ENCODE results near the gene MAP3K1. TPM values are rescaled to one million over a fixed set of nuclear protein-coding genes. Genes with fewer than 3 reads are reported as not detected.
A peak's percentile ranks its signal among the peaks of the same experiment; 100 is the strongest.

Gene MAP3K1
- total and polyA plus RNA-seq, 9 donors, result 11.9 to 20.6 (median 14.7) TPM

GRCh38 chr5:56840597-56840996, 25.2 kb downstream of the MAP3K1 start:
- Histone ChIP-seq H3K27me3 (ENCODE audit: control insufficient read depth, insufficient read depth, low read length) (no peaks in the 10 kb centered on the region), H3K9me3 (replicated peaks; ENCODE audit: control insufficient read depth, low read depth, low read length) (no peaks in the 10 kb centered on the region), H3K4me1 (ENCODE audit: control insufficient read depth, insufficient read depth, low read length) (peaks cover 8% of the 10 kb centered on the region), H3K27ac (ENCODE audit: low read length) (no peak overlapping the region), H3K4me3 (ENCODE audit: low read length) (no peak overlapping the region), H3K36me3 (ENCODE audit: control insufficient read depth, insufficient read depth, low read length) (no peaks in the 10 kb centered on the region)
- DNase-seq, result peak; percentile 32
- 80% methylated on average over 1 of the region's 7 CpGs for whole genome bisulfite sequencing (ENCODE audit: insufficient coverage)

DNA sequence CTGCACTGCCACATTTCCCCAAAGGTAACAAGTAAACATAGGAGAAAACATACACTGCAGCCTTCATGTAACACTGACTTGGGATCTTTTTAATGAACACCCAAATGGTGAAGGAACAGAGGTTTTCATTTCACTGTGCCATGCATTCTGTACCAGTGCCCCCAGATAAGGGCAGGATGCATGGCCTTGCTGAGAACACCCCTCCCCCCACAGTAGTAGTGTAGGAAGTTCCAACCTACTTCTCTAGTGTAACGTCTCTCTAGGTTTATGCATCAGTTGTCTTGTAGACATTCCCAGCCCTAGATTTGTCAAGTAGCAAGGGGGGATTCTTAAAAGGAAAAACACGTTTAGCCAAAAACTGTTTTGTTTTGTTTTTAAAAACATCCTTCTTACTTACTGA, 29.9 kb downstream of the MAP3K1 start:
- WGBS (ENCODE audit: insufficient coverage), result no CpG with 5 or more reads among the region's 2 CpGs
- Histone ChIP-seq H3K27me3 (ENCODE audit: control insufficient read depth, insufficient read depth, low read length) (no peaks in the 10 kb centered on the region), H3K36me3 (ENCODE audit: control insufficient read depth, insufficient read depth, low read length) (no peaks in the 10 kb centered on the region), H3K9me3 (replicated peaks; ENCODE audit: control insufficient read depth, low read depth, low read length) (no peaks in the 10 kb centered on the region), H3K27ac (ENCODE audit: low read length) (no peak overlapping the region), H3K4me3 (ENCODE audit: low read length) (no peak overlapping the region), H3K4me1 (ENCODE audit: control insufficient read depth, insufficient read depth, low read length) (peaks cover 2% of the 10 kb centered on the region)
- no peak for DNase-seq

- H3K27ac ChIP-seq (ENCODE audit: low read length), result no peak overlapping the region
- no peaks in the 10 kb centered on the region for H3K36me3 ChIP-seq (ENCODE audit: control insufficient read depth, insufficient read depth, low read length)
- no peaks in the 10 kb centered on the region for H3K4me1 ChIP-seq (ENCODE audit: control insufficient read depth, insufficient read depth, low read length)
- no peaks in the 10 kb centered on the region for H3K9me3 ChIP-seq (replicated peaks; ENCODE audit: control insufficient read depth, low read depth, low read length)
- H3K4me3 ChIP-seq (ENCODE audit: low read length), result no peak overlapping the region
- WGBS (ENCODE audit: insufficient coverage), result 100% methylated on average over 1 of the region's 3 CpGs
- no peaks in the 10 kb centered on the region for H3K27me3 ChIP-seq (ENCODE audit: control insufficient read depth, insufficient read depth, low read length)
- no peak for DNase-seq
Measured at GRCh38 chr5:56845904-56846480, 30.6 kb downstream of the MAP3K1 start.

DNA sequence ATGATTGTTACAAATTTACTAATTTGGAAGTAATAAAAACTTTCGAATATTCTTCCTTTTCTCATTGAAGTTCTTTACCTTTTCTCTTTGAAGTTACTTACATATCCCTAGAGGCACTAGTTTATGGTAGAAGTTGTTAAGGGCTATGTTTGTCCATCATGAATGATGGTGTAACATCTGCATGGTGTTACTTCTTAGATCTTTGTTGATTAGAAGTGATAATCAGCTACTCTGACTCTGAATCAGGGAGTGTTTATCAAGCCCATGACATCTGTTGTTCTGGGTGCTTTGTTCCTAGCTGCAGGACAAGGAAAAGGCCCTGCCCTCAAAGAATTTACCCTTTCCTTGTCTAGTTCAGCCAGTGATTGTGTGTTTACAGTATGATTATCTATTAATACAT, 32.9 kb downstream of the MAP3K1 start:
- WGBS (ENCODE audit: insufficient coverage), result no CpG with 5 or more reads among the region's 1 CpG
- H3K27ac ChIP-seq (ENCODE audit: low read length), result no peak overlapping the region

DNA sequence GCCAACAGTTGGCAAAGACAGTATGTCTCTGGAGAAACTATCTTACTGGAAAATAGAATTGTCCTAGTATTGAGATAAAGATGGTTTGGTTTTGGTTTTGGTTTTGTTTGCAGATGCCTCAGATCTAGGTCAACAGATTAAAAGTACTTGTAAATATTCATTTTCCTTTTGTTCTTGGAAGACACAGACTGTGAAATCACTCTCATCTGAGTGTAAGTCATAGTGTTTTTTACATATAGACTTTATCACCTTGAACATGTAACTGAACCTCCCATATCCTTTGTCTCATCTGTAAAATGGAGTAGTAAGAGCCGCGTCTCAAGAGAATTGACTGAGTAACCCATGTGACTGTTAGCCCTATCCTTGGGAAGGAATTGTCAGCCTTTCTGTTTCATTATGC, 34.3 kb downstream of the MAP3K1 start:
- peaks cover 4% of the 10 kb centered on the region for H3K4me1 ChIP-seq (ENCODE audit: control insufficient read depth, insufficient read depth, low read length)
- WGBS (ENCODE audit: insufficient coverage), result no CpG with 5 or more reads among the region's 2 CpGs
- H3K4me3 ChIP-seq (ENCODE audit: low read length), result no peak overlapping the region
- no peaks in the 10 kb centered on the region for H3K36me3 ChIP-seq (ENCODE audit: control insufficient read depth, insufficient read depth, low read length)
- DNase-seq, result no peak
- no peaks in the 10 kb centered on the region for H3K27me3 ChIP-seq (ENCODE audit: control insufficient read depth, insufficient read depth, low read length)
- no peak overlapping the region for H3K27ac ChIP-seq (ENCODE audit: low read length)
- no peaks in the 10 kb centered on the region for H3K9me3 ChIP-seq (replicated peaks; ENCODE audit: control insufficient read depth, low read depth, low read length)

More for the DNA sequence above, 32.9 kb downstream of the MAP3K1 start:
- Histone ChIP-seq H3K27me3 (ENCODE audit: control insufficient read depth, insufficient read depth, low read length) (no peaks in the 10 kb centered on the region), H3K4me1 (ENCODE audit: control insufficient read depth, insufficient read depth, low read length) (peaks cover 4% of the 10 kb centered on the region), H3K9me3 (replicated peaks; ENCODE audit: control insufficient read depth, low read depth, low read length) (no peaks in the 10 kb centered on the region), H3K36me3 (ENCODE audit: control insufficient read depth, insufficient read depth, low read length) (no peaks in the 10 kb centered on the region), H3K4me3 (ENCODE audit: low read length) (no peak overlapping the region)
- DNase-seq, result no peak

- no peak for DNase-seq
- WGBS (ENCODE audit: insufficient coverage), result no CpG with 5 or more reads among the region's 2 CpGs
- no peaks in the 10 kb centered on the region for H3K36me3 ChIP-seq (ENCODE audit: control insufficient read depth, insufficient read depth, low read length)
- no peak overlapping the region for H3K27ac ChIP-seq (ENCODE audit: low read length)
- peaks cover 5% of the 10 kb centered on the region for H3K4me1 ChIP-seq (ENCODE audit: control insufficient read depth, insufficient read depth, low read length)
- H3K27me3 ChIP-seq (ENCODE audit: control insufficient read depth, insufficient read depth, low read length), result no peaks in the 10 kb centered on the region
- no peak overlapping the region for H3K4me3 ChIP-seq (ENCODE audit: low read length)
- H3K9me3 ChIP-seq (replicated peaks; ENCODE audit: control insufficient read depth, low read depth, low read length), result no peaks in the 10 kb centered on the region
Measured at GRCh38 chr5:56850423-56850822, 35.1 kb downstream of the MAP3K1 start.

GRCh38 chr5:56851258-56851941, 36.1 kb downstream of the MAP3K1 start:
- H3K4me3 ChIP-seq (ENCODE audit: low read length), result no peak overlapping the region
- H3K27me3 ChIP-seq (ENCODE audit: control insufficient read depth, insufficient read depth, low read length), result no peaks in the 10 kb centered on the region
- no CpG with 5 or more reads among the region's 6 CpGs for WGBS (ENCODE audit: insufficient coverage)
- peaks cover 5% of the 10 kb centered on the region for H3K4me1 ChIP-seq (ENCODE audit: control insufficient read depth, insufficient read depth, low read length)
- H3K36me3 ChIP-seq (ENCODE audit: control insufficient read depth, insufficient read depth, low read length), result no peaks in the 10 kb centered on the region
- no peak overlapping the region for H3K27ac ChIP-seq (ENCODE audit: low read length)
- no peak for DNase-seq
- no peaks in the 10 kb centered on the region for H3K9me3 ChIP-seq (replicated peaks; ENCODE audit: control insufficient read depth, low read depth, low read length)

DNA sequence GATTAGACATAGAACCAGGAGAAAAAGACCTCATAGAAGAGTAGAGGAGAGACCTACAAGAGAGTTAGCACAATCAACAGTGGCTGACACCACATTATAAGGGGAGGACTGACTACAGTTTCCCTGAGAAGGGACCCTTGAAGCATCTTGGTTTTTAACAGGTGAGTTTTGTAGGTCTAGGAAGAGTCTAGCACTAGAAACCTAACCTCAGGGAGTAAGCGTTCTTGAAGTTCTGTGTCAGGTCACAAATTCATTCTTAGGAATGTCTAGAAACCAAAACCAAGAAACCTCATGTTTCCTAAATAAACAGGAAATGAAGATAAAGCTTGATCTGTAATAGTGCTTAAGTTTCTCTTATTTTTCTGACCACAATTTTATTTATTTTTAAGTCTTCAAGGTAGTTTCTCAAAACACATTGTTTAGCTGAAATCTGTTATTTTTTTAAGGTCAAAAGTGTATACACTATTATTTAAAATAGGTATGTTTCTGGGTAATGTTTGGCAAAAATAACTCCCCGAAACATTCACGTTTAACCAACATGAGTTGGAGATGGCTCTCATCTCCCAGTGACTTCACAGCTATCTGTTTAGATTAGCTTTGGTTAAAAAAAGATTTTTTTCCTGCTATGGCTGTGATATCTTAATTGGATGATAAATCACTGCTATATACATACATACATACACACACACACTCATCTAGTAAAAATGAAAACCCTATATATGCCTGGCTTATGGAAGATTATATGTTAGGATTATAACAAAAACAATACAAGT, 37.1 kb downstream of the MAP3K1 start:
- no peak overlapping the region for H3K27ac ChIP-seq (ENCODE audit: low read length)
- H3K36me3 ChIP-seq (ENCODE audit: control insufficient read depth, insufficient read depth, low read length), result no peaks in the 10 kb centered on the region
- no peak overlapping the region for H3K4me3 ChIP-seq (ENCODE audit: low read length)
- no peaks in the 10 kb centered on the region for H3K27me3 ChIP-seq (ENCODE audit: control insufficient read depth, insufficient read depth, low read length)
- H3K4me1 ChIP-seq (ENCODE audit: control insufficient read depth, insufficient read depth, low read length), result peaks cover 5% of the 10 kb centered on the region
- no peak for DNase-seq
- no CpG with 5 or more reads among the region's 3 CpGs for WGBS (ENCODE audit: insufficient coverage)
- no peaks in the 10 kb centered on the region for H3K9me3 ChIP-seq (replicated peaks; ENCODE audit: control insufficient read depth, low read depth, low read length)

GRCh38 chr5:56853698-56854097, 38.3 kb downstream of the MAP3K1 start:
- peaks cover 2% of the 10 kb centered on the region for H3K36me3 ChIP-seq (ENCODE audit: control insufficient read depth, insufficient read depth, low read length)
- H3K4me3 ChIP-seq (ENCODE audit: low read length), result no peak overlapping the region
- no peaks in the 10 kb centered on the region for H3K9me3 ChIP-seq (replicated peaks; ENCODE audit: control insufficient read depth, low read depth, low read length)
- 75% methylated on average over 2 of the region's 4 CpGs for WGBS (ENCODE audit: insufficient coverage)
- no peaks in the 10 kb centered on the region for H3K27me3 ChIP-seq (ENCODE audit: control insufficient read depth, insufficient read depth, low read length)
- no peak for DNase-seq
- H3K27ac ChIP-seq (ENCODE audit: low read length), result no peak overlapping the region
- H3K4me1 ChIP-seq (ENCODE audit: control insufficient read depth, insufficient read depth, low read length), result peaks cover 5% of the 10 kb centered on the region

GRCh38 chr5:56854920-56855319, 39.6 kb downstream of the MAP3K1 start:
- Histone ChIP-seq H3K4me3 (ENCODE audit: low read length) (no peak overlapping the region), H3K36me3 (ENCODE audit: control insufficient read depth, insufficient read depth, low read length) (peaks cover 3% of the 10 kb centered on the region), H3K9me3 (replicated peaks; ENCODE audit: control insufficient read depth, low read depth, low read length) (no peaks in the 10 kb centered on the region), H3K27ac (ENCODE audit: low read length) (no peak overlapping the region), H3K4me1 (ENCODE audit: control insufficient read depth, insufficient read depth, low read length) (peaks cover 5% of the 10 kb centered on the region), H3K27me3 (ENCODE audit: control insufficient read depth, insufficient read depth, low read length) (no peaks in the 10 kb centered on the region)
- WGBS (ENCODE audit: insufficient coverage), result no CpG with 5 or more reads among the region's 1 CpG
- no peak for DNase-seq
